A549 (cell line): ENCODE measurements around the gene CNOT1.

Source experiments
- CEBPB ChIP-seq, 2 experiments: fragments of >200 bp in 1 of 2; sonication (Bioruptor Twin) in 1 of 2; formaldehyde crosslinking in 1 of 2; IDR thresholded peaks; 2 replicates each; pipeline ENCODE4 v1.6.1; 2012 to 2016
- ELK1 ChIP-seq: fragments of 150-350 bp; IDR thresholded peaks from 2 replicates; pipeline ENCODE4 v1.6.1; 2014; ENCODE audit warnings: low read depth, mild to moderate bottlenecking, low read length
- PHF8 ChIP-seq: fragments of 200-600 bp; sonication (generic); IDR thresholded peaks from 2 replicates; pipeline ENCODE4 v1.6.1; 2016; ENCODE audit warnings: low read depth, mild to moderate bottlenecking, antibody characterized with exemption, moderate library complexity, borderline replicate concordance
- POLR2A ChIP-seq: IDR thresholded peaks from 2 replicates; pipeline ENCODE4 v1.6.1; 2012; ENCODE audit warnings: mild to moderate bottlenecking, low read length
- ZNF302 ChIP-seq: fragments of 250-450 bp; sonication (Bioruptor Pico); IDR thresholded peaks from 2 replicates; pipeline ENCODE4 v1.9.0; 2021; ENCODE audit warnings: inconsistent platforms, mild to moderate bottlenecking, moderate library complexity
- TF ChIP-seq, protein P1 (sequence below): fragments of >200 bp; sonication (Bioruptor Twin); formaldehyde crosslinking; IDR thresholded peaks from 3 replicates; pipeline ENCODE4 v1.5.1; 2016

DNA sequence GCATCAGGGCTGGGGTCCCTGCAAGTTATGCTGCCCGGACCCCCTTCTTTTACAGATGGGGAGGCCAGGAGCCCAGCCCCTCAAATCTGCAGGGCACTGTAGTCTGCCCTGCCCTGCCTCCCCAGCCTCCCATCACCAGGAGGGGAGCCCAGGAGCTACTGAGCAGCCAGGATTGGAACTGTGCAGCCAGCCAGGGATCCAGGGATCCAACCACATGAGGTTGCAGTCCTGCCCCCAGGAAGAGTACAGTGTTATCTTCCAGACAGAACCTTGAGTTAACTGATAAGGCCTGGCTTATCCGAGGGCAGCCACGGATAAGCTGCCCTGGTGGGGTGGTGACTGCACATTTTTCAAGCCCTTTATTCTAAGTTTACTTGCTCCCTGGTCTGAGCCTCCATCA, 141.1 kb downstream of the CNOT1 start:
- TF ChIP-seq, protein P1, sequence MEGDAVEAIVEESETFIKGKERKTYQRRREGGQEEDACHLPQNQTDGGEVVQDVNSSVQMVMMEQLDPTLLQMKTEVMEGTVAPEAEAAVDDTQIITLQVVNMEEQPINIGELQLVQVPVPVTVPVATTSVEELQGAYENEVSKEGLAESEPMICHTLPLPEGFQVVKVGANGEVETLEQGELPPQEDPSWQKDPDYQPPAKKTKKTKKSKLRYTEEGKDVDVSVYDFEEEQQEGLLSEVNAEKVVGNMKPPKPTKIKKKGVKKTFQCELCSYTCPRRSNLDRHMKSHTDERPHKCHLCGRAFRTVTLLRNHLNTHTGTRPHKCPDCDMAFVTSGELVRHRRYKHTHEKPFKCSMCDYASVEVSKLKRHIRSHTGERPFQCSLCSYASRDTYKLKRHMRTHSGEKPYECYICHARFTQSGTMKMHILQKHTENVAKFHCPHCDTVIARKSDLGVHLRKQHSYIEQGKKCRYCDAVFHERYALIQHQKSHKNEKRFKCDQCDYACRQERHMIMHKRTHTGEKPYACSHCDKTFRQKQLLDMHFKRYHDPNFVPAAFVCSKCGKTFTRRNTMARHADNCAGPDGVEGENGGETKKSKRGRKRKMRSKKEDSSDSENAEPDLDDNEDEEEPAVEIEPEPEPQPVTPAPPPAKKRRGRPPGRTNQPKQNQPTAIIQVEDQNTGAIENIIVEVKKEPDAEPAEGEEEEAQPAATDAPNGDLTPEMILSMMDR: no peak
- TF ChIP-seq ELK1: no peak
- no peak for TF ChIP-seq ZNF302 (CRISPR knock-in tag)
- TF ChIP-seq PHF8: no peak
- no peak for TF ChIP-seq CEBPB (IDR thresholded peaks at IDR 0.05)
- no peak for TF ChIP-seq POLR2A
